NCI-H1436 (cell line): ENCODE data around the gene POU2F3.
A peak's percentile ranks its signal among the peaks of the same experiment; 100 is the strongest.

Experiments used
- DNase-seq: peaks from one replicate; lab custom pipeline; 2025; lab: John Stamatoyannopoulos, UW

The POU2F3 gene

DNA sequence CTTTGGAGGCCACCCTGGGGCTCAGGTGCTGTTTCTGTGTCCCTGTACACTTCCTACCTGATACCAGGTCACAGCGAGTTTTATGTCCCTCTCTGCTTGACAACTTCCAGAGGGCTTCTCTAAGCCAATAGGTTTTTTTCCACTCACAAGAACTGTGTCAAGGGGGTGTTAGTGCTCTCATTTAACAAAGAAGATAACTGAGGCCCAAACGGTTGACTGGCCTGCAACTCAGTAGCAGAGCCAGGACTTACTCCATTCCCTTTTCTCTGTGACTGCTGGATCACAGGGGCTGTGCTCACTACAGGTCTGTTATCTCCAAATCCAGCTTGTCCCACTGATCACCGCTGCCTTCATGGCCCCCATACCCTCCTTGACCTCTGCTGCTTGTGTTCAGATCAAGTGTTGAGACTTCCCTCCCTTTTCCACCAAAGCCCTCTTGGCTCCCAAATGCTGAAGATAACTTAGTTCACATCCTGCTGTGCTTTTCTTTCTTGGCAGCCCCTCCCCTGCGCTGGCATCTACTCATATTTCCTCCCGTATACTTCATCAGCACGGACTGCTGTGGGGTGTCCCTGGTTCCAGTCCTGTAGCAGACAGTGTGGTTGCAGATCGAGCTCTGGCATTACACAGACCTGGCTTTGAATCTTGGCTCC is 41.3 kb downstream of the POU2F3 start:
- no peak for DNase-seq

DNA sequence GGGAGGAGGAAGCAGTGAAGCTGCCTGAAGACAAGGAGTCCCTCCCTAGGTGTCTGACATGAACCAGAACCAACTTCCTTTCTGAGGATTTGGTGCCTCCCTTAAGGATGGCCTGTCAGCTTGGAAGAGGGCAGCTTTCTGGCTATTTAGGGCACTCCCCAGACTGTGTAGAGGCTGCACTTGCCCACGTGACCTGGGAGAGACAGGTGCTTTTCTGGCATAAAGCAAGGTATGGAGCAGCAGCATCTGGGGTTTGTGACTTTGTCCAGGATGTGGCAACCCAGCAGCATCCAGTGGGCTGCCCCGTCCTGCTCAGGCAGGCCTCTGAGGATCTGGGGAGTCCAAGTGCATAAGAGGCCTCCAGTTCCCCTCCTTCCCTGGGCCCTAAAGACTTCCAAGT is 43.2 kb downstream of the POU2F3 start:
- DNase-seq: no peak

DNA sequence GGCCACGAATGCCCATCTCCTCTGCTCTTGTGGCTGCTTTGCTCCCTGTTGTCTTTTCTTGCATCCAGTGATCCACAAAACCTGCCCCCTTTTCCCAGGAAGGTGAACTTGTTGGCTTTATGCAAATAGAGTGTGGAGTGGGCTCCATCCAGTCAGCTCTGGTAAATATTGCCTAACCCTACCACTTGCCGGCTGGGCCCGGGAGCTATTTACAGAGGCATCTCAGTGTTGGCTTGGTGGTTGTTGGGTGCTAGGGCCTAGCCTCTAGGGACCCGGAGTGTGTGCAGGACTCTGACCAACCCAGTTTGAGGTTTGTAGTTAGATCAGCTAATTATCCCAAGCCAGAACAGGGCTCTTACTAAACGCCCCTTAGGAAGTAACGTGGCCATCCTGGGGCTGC is 44.3 kb downstream of the POU2F3 start:
- no peak for DNase-seq

DNA sequence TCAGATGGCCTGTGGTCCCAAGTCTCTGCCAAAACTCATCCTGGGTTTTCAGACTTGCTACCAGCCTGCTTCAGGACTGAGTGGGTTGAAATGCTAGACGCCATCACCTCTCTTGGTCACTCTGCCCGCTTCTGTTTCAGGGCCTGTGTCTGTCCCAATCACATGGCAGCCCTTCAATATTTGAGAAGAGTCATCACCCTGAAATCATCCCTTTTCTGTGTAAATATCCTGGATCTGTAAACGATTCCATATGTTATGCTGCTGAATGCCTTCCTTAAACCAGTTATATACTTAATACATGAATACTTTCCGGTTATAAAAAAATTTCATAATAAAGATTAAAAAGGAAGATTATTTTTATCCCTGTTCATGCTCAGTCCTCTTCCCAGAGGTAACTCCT is 45.3 kb downstream of the POU2F3 start:
- no peak for DNase-seq

DNA sequence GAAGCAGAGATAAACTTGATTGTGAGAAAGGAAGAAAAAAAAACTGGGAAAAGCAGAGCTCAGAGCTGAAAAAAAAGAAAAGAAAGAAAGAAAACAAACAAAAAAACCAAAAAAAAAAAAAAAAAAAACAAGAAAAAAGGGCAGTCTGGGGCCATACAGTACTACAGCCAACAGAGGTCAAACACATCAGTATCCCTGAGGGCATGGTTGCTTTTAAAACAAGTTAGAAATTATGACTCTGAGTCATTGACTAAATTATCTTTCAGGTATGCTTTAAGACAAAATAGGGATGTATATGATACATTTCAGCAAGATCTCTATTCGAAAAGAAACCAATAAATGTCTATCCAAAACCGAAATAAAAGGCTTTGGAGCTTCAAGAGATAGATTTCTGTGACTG is 48.1 kb downstream of the POU2F3 start:
- DNase-seq: no peak

DNA sequence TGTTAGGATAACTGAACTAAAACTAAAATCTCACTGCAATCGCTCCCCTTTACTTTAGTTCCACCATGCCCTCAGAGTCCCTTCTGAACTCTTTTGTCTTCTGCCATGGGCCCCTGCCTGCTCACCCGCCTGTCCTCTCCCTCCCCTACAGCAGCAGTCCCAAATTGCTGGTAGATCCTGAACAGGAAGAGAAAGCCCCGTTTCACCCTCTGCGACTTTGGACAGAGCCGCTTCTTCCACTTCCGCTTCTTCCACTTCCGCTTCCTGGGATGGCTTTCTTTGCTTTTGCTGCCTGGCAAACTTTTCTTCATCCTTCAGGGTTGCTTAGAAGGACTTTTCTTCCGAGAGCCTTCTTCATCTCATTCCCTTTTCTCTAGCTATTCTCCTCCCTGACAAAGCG is 49.5 kb downstream of the POU2F3 start:
- no peak for DNase-seq

GRCh38 chr11:120290956-120291355 is 51.0 kb downstream of the POU2F3 start:
- no peak for DNase-seq

- DNase-seq: no peak
Observed at GRCh38 chr11:120293038-120293800, 53.3 kb downstream of the POU2F3 start.

- DNase-seq: no peak
Observed at GRCh38 chr11:120294096-120294495, 54.2 kb downstream of the POU2F3 start.

- no peak for DNase-seq
Observed at GRCh38 chr11:120295099-120295498, 55.2 kb downstream of the POU2F3 start.

- no peak for DNase-seq
Observed at GRCh38 chr11:120296554-120296953, 56.6 kb downstream of the POU2F3 start.

GRCh38 chr11:120298461-120298860 is 58.5 kb downstream of the POU2F3 start:
- DNase-seq: no peak

DNA sequence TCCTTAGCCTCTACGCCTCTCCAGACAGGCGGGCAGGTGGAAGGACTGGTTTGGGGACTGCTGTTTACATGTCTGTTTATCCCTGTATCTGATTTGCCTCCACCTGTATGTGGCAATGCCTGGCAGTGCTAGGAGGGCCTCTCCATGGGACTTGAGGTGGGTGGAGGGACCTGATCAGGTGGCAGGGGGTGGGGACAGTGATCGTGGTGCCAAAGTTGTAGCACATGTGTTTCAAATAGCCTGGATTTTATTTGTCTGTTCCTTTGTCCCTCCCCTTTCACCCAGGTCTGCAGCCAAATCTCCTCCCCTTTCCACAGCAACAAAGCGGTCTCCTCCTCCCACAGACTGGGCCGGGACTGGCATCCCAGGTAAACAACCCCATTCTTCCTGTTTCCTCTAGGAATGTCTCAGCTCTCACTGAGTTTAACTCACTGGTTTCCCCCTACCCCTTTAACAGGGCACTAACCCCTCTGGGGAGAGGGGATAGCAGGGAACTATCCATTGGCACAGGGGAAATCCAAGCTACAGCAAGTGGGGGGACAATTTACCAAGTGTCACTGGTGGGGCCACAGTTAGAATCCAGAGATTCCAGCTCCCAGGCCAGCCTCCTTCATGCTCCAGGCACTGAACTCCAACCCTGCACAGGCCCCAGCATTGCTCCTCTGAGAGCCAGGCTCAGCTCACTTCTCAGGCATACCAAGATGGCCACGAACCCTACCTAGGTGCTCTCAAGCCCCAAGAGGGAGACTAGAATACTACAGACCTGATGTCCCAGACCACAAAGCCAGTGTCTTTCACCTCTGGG is 62.3 kb downstream of the POU2F3 start:
- no peak for DNase-seq

GRCh38 chr11:120303004-120303637 is 63.2 kb downstream of the POU2F3 start:
- peak; percentile 77 for DNase-seq

DNA sequence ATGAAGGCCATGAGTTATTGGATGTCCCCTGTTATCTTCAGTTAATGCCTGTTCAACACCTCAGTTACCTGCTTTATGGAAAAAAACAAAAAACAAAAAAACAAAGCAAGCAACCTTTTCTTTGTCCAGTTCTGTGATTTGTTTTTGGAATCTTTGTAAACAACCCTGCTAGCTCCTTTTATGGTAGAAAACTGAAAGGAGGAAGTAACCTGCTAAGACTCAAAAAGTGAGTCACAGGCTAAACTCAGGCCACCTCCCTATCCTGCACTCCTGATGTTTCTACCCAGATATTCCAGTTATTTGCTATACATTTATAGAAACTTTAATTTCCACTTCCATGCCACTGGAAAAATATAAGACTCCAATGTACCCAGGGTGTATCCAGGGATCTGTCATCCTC is 64.6 kb downstream of the POU2F3 start:
- no peak for DNase-seq

DNA sequence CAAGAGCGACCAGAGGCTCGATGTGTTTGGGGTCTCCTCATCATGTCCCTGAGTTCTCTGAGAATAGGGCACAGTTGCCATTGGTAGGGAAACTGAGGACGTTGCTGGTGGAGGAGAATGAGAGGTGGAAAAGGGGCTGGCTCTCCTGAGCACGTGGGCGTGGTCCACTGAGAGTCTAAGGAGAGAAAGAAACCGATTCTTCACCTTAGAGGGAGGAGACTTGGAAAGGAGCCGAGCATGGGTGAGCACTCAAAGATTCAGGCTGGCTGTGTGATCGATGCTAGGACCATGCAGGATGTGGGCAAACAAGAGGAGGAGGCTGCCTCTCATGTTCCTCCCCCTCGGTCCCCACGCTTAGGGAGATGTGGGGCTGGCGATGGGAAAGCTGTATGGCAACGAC is 65.3 kb downstream of the POU2F3 start:
- DNase-seq: no peak

GRCh38 chr11:120306519-120307242 is 66.7 kb downstream of the POU2F3 start:
- no peak for DNase-seq

DNA sequence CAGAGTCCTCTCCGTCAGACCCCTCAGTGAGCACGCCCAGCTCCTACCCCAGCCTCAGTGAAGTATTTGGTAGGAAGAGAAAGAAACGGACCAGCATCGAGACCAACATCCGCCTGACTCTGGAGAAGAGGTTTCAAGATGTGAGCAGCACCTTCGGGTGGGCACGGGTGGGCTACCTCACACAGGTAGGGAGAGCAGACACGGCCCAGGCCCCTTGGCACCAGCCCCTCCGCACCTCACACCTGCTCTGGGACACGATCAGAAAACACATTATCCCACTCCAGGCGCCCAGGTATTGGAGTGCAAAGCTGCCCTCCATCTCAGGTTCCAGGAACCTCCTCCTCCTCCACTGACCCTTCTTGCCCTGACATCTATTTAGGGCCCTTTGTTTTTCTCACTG is 67.5 kb downstream of the POU2F3 start:
- DNase-seq: no peak

GRCh38 chr11:120308081-120308480 is 68.1 kb downstream of the POU2F3 start:
- DNase-seq: no peak

GRCh38 chr11:120310870-120311269 is 70.9 kb downstream of the POU2F3 start:
- DNase-seq: no peak

DNA sequence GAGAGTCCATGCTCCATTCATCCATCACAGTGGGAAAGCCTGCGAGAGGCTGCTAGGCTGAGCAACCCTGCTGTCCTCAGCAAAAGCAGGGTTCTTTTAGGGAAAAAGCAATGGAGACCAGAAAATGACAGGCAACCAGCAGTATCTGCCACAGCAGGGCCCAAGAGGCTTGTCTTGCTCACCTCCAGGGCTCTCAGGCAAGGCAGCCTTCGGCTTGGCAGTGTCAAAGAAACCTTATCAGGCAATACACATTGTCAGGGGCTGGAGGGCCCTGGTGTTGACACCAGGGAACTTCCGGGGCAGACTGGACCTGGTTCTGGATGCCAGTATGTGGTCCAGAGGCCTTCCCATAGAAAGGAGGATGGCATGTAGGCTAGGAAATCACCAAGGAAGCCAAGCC is 74.9 kb downstream of the POU2F3 start:
- no peak for DNase-seq
